DOHH2 (cell line): ENCODE results near the gene MRTFA.

Experiments used
- H3F3A ChIP-seq: fragments of 200-600 bp; sonication (generic), shearing (Covaris generic); 2 replicates; pipeline ENCODE4 v1.6.0; 2016; ENCODE audit warnings: antibody characterized with exemption, mild to moderate bottlenecking; ENCODE audit not compliant: control insufficient read depth, insufficient read depth
- H3K27ac ChIP-seq: fragments of 200-600 bp; sonication (generic); 2 replicates; pipeline ENCODE4 v1.5.1; 2014; ENCODE audit warnings: low read depth, mild to moderate bottlenecking, low read length, moderate library complexity
- H3K27me3 ChIP-seq: fragments of 200-600 bp; sonication (generic); 2 replicates; pipeline ENCODE4 v1.6.1; 2014; ENCODE audit warnings: mild to moderate bottlenecking, low read length, mixed read lengths; ENCODE audit not compliant: control insufficient read depth
- H3K36me3 ChIP-seq: fragments of 200-600 bp; sonication (generic); 2 replicates; pipeline ENCODE4 v1.6.1; 2014; ENCODE audit warnings: mild to moderate bottlenecking, low read length, moderate library complexity, mixed read lengths; ENCODE audit not compliant: control insufficient read depth
- H3K4me1 ChIP-seq: fragments of 200-600 bp; sonication (generic); 2 replicates; pipeline ENCODE4 v1.6.1; 2014; ENCODE audit warnings: mild to moderate bottlenecking, low read length, mixed read lengths; ENCODE audit not compliant: control insufficient read depth
- H3K4me2 ChIP-seq: fragments of 200-600 bp; sonication (generic); 2 replicates; pipeline ENCODE4 v1.6.0; 2014; ENCODE audit warnings: mild to moderate bottlenecking, low read length, moderate library complexity
- H3K4me3 ChIP-seq: fragments of 200-600 bp; sonication (generic); 2 replicates; pipeline ENCODE4 v1.5.1; 2014; ENCODE audit warnings: mild to moderate bottlenecking, low read length, mixed read lengths
- H3K79me2 ChIP-seq: fragments of 200-600 bp; sonication (generic); 2 replicates; pipeline ENCODE4 v1.6.1; 2014; ENCODE audit warnings: mild to moderate bottlenecking, low read length, mixed read lengths; ENCODE audit not compliant: control insufficient read depth
- H3K9me2 ChIP-seq: fragments of 200-600 bp; sonication (generic); replicated peaks from 2 replicates; pipeline ENCODE4 v1.6.1; 2014; ENCODE audit warnings: mild to moderate bottlenecking, low read length, mixed read lengths; ENCODE audit not compliant: control insufficient read depth
- H3K9me3 ChIP-seq: fragments of 200-600 bp; sonication (generic); 2 replicates; pipeline ENCODE4 v1.6.1; 2014; ENCODE audit warnings: antibody characterized with exemption, low read length, mixed read lengths; ENCODE audit not compliant: control insufficient read depth, insufficient read depth
- H4K20me1 ChIP-seq: fragments of 200-600 bp; sonication (generic); 2 replicates; pipeline ENCODE4 v1.6.0; 2014; ENCODE audit warnings: low read depth, mild to moderate bottlenecking, antibody characterized with exemption, low read length, moderate library complexity; ENCODE audit not compliant: control insufficient read depth, insufficient read depth
- CTCF ChIP-seq: fragments of 200-600 bp; sonication (generic); IDR thresholded peaks from one replicate; pipeline ENCODE4 v1.5.1; 2014; ENCODE audit warnings: antibody characterized with exemption, mild to moderate bottlenecking, low read depth, low read length; ENCODE audit not compliant: poor library complexity, severe bottlenecking
- EZH2phosphoT487 ChIP-seq: fragments of 200-600 bp; sonication (generic); IDR thresholded peaks from 2 replicates; pipeline ENCODE4 v1.6.1; 2017; ENCODE audit warnings: borderline replicate concordance, mild to moderate bottlenecking, antibody characterized with exemption, low read length, moderate library complexity, mixed read lengths

MRTFA gene

GRCh38 chr22:40553014-40553554 lies 83.4 kb downstream of the MRTFA start:
- Histone ChIP-seq H3K4me2 (0 out of 2 replicates have a peak overlapping the region, but pooled peaks have one; percentile 1), H3K4me1 (peaks cover 14% of the 10 kb centered on the region), H3K79me2 (peaks cover 10% of the 10 kb centered on the region), H3K9me2 (no peaks in the 10 kb centered on the region), H3K27me3 (no peaks in the 10 kb centered on the region), H3K36me3 (peaks cover 25% of the 10 kb centered on the region), H4K20me1 (no peaks in the 10 kb centered on the region), H3F3A (no peaks in the 10 kb centered on the region), H3K4me3 (no peak overlapping the region), H3K9me3 (no peaks in the 10 kb centered on the region; the same call in 1 of the 2 replicates), H3K27ac (0 out of 2 replicates have a peak overlapping the region, but pooled peaks have one; percentile 17)
- TF ChIP-seq CTCF (no peak), EZH2phosphoT487 (no peak)

- Histone ChIP-seq H3K9me3 (no peaks in the 10 kb centered on the region; the same call in 1 of the 2 replicates), H3K4me3 (no peak overlapping the region), H3K36me3 (peaks cover 25% of the 10 kb centered on the region), H3K27me3 (no peaks in the 10 kb centered on the region), H4K20me1 (no peaks in the 10 kb centered on the region), H3K27ac (no peak overlapping the region), H3K79me2 (peaks cover 10% of the 10 kb centered on the region; the same call in 1 of the 2 replicates), H3F3A (no peaks in the 10 kb centered on the region), H3K4me1 (peaks cover 14% of the 10 kb centered on the region), H3K4me2 (no peak overlapping the region), H3K9me2 (no peaks in the 10 kb centered on the region)
- no peak for TF ChIP-seq EZH2phosphoT487
- no peak for TF ChIP-seq CTCF
Observed at GRCh38 chr22:40552070-40552469, 84.4 kb downstream of the MRTFA start.

GRCh38 chr22:40547729-40548143 lies 88.8 kb downstream of the MRTFA start:
- Histone ChIP-seq H3K4me3 (no peak overlapping the region), H3K9me2 (no peaks in the 10 kb centered on the region), H3K27ac (no peak overlapping the region), H4K20me1 (no peaks in the 10 kb centered on the region), H3K4me1 (peaks cover under 1% of the 10 kb centered on the region; the same call in 1 of the 2 replicates), H3K9me3 (no peaks in the 10 kb centered on the region), H3K27me3 (no peaks in the 10 kb centered on the region), H3K36me3 (peaks cover 14% of the 10 kb centered on the region), H3K4me2 (no peak overlapping the region), H3K79me2 (peaks cover 3% of the 10 kb centered on the region; the same call in 1 of the 2 replicates), H3F3A (no peaks in the 10 kb centered on the region)
- no peak for TF ChIP-seq CTCF
- TF ChIP-seq EZH2phosphoT487 = no peak
